ENCODE data around the gene ANTXRL. TPM values are rescaled to one million over a fixed set of nuclear protein-coding genes. Genes with fewer than 3 reads are reported as not detected.
"Not testable (repeated sequence)": the region's sequence is repeated elsewhere in the genome, so short reads cannot be mapped to it uniquely, and the experiment has no call there.

ANTXRL gene
- total RNA-seq, 2 experiments from 2014 or later = 0.95 TPM; not detected in 1

DNA sequence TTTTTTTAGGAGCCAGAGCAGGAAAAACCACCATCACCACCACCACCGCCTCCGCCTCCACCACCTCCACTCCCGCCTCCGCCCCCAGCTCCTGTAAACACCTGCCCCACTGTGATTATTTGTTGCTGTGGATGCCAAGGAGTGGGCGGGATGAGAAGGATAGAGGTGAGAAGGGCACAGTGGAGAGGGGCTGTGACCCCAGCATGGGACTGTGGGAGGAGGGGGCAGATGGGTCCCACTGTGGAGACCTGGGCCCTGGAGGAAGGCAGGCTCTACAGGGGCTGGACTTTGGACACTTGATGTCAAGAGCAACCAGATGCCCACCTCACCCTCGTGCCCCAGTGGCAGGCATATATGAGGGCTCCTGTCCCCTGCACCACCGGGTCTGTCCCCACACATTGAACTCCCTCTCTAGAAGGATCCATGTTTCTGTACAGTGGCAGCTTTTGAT is 24.7 kb downstream of the ANTXRL start:
- POLR2A ChIA-PET = interaction anchor here (0.6 kb wide), 1 partner anchor 1439 kb away, joined by 3 read pairs; no protein-coding TSS in a partner anchor
- Histone ChIP-seq H2AFZ (ENCODE audit: low read length) (no peak overlapping the region), H3K79me2 (ENCODE audit: insufficient read depth, low read depth, low read length) (no peaks in the 10 kb centered on the region), H3K36me3 (ENCODE audit: insufficient read depth, low read length) (no peaks in the 10 kb centered on the region), H4K20me1 (ENCODE audit: insufficient read depth, low read length) (no peaks in the 10 kb centered on the region), H3K4me2 (ENCODE audit: low read length) (no peak overlapping the region), H3K4me1 (ENCODE audit: insufficient read depth, low read length, poor library complexity, severe bottlenecking) (no peaks in the 10 kb centered on the region), H3K9me2 (ENCODE audit: insufficient read depth, low read length) (no peaks in the 10 kb centered on the region), H3K9me3 (ENCODE audit: low read length) (no peaks in the 10 kb centered on the region), H3K4me3 (ENCODE audit: low read depth, low read length, poor library complexity, severe bottlenecking) (no peak overlapping the region), H3K27ac (ENCODE audit: low read depth, low read length, poor library complexity, severe bottlenecking) (no peak overlapping the region)
- no TSS peak for BruUV-seq (replicated peaks)
- no peak for DNase-seq (ENCODE audit: low spot score)
- intact Hi-C loops (cut with micrococcal nuclease; ENCODE audit: unreplicated experiment) = no loop called here
- no peak for TF ChIP-seq EZH2phosphoT487 (IDR thresholded peaks at IDR 0.05; ENCODE audit: borderline replicate concordance, low read depth, low read length)
- TF ChIP-seq, protein P1, sequence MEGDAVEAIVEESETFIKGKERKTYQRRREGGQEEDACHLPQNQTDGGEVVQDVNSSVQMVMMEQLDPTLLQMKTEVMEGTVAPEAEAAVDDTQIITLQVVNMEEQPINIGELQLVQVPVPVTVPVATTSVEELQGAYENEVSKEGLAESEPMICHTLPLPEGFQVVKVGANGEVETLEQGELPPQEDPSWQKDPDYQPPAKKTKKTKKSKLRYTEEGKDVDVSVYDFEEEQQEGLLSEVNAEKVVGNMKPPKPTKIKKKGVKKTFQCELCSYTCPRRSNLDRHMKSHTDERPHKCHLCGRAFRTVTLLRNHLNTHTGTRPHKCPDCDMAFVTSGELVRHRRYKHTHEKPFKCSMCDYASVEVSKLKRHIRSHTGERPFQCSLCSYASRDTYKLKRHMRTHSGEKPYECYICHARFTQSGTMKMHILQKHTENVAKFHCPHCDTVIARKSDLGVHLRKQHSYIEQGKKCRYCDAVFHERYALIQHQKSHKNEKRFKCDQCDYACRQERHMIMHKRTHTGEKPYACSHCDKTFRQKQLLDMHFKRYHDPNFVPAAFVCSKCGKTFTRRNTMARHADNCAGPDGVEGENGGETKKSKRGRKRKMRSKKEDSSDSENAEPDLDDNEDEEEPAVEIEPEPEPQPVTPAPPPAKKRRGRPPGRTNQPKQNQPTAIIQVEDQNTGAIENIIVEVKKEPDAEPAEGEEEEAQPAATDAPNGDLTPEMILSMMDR (conservative IDR thresholded peaks at IDR 0.05; ENCODE audit: low read length) = no peak
- CTCF ChIA-PET (ENCODE audit: unreplicated experiment) = no interaction called here

DNA sequence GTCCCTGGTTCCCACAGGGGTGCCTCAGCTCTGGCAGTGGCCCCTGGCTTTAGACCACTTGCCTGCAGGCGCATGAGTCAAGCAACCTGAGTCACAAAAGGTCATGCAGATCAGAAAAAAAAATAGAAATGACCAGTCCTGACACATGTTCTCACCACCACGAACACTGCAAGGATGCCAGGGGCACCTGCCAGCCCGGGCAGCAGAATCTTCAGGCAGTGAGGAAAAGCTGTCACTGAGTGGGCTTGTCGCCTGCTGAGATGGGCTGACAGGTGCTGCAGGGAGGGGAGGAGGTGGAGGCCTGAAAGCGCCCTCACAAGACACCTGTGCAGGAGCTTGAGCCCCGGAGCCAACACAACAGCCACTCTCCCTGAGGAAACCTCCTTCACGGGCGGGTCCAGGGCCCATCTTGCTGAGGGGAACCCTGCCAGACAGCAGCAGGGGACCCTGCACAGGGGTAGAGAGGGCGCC is 25.2 kb downstream of the ANTXRL start:
- H3K4me3 ChIP-seq (ENCODE audit: low read depth, low read length, poor library complexity, severe bottlenecking); H3K9me2 ChIP-seq (ENCODE audit: insufficient read depth, low read length); H3K9me3 ChIP-seq (ENCODE audit: low read length); H3K4me1 ChIP-seq (ENCODE audit: insufficient read depth, low read length, poor library complexity, severe bottlenecking); H3K27ac ChIP-seq (ENCODE audit: low read depth, low read length, poor library complexity, severe bottlenecking); DNase-seq (ENCODE audit: low spot score); CTCF ChIA-PET (ENCODE audit: unreplicated experiment); H3K36me3 ChIP-seq (ENCODE audit: insufficient read depth, low read length); H4K20me1 ChIP-seq (ENCODE audit: insufficient read depth, low read length); H3K4me2 ChIP-seq (ENCODE audit: low read length); H2AFZ ChIP-seq (ENCODE audit: low read length); BruUV-seq (replicated peaks); intact Hi-C loops (cut with micrococcal nuclease; ENCODE audit: unreplicated experiment); H3K79me2 ChIP-seq (ENCODE audit: insufficient read depth, low read depth, low read length): not testable (repeated sequence)
- POLR2A ChIA-PET = interaction anchor here (0.6 kb wide), 1 partner anchor 1440 kb away, joined by 3 read pairs; no protein-coding TSS in a partner anchor

GRCh38 chr10:46312953-46313352 is 26.2 kb downstream of the ANTXRL start:
- no peaks in the 10 kb centered on the region for H3K9me2 ChIP-seq (ENCODE audit: insufficient read depth, low read length)
- intact Hi-C loops (cut with micrococcal nuclease; ENCODE audit: unreplicated experiment) = no loop called here
- BruUV-seq (replicated peaks) = no TSS peak
- ChIA-PET POLR2A (no interaction called here), CTCF (ENCODE audit: unreplicated experiment) (no interaction called here)
- no peaks in the 10 kb centered on the region for H3K79me2 ChIP-seq (ENCODE audit: insufficient read depth, low read depth, low read length)
- no peak overlapping the region for H3K4me3 ChIP-seq (ENCODE audit: low read depth, low read length, poor library complexity, severe bottlenecking)
- H3K4me2 ChIP-seq (ENCODE audit: low read length) = no peak overlapping the region
- no peak overlapping the region for H2AFZ ChIP-seq (ENCODE audit: low read length)
- no peaks in the 10 kb centered on the region for H3K9me3 ChIP-seq (ENCODE audit: low read length)
- no peak for DNase-seq (ENCODE audit: low spot score)
- no peak for TF ChIP-seq EZH2phosphoT487 (IDR thresholded peaks at IDR 0.05; ENCODE audit: borderline replicate concordance, low read depth, low read length)
- TF ChIP-seq, protein P1 (conservative IDR thresholded peaks at IDR 0.05; ENCODE audit: low read length) = no peak
- no peak overlapping the region for H3K27ac ChIP-seq (ENCODE audit: low read depth, low read length, poor library complexity, severe bottlenecking)
- H4K20me1 ChIP-seq (ENCODE audit: insufficient read depth, low read length) = no peaks in the 10 kb centered on the region
- H3K36me3 ChIP-seq (ENCODE audit: insufficient read depth, low read length) = no peaks in the 10 kb centered on the region
- H3K4me1 ChIP-seq (ENCODE audit: insufficient read depth, low read length, poor library complexity, severe bottlenecking) = no peaks in the 10 kb centered on the region
